Stimulated activated CD4-positive, alpha-beta T cell treated with anti-CD3 and anti-CD28 coated beads, TNF-alpha, amount 100 ng/mL, for 48 hours (primary cell): Measurements from ENCODE around the gene LRMDA.

ENCODE experiments used
- DNase-seq, 3 donors: peaks; one replicate each; pipeline ENCODE4 v3.0.0-alpha.2; 2020; ENCODE audit warnings: low read depth in 3 of 3

LRMDA gene

GRCh38 chr10:76548716-76549115, 1117.3 kb downstream of the LRMDA start:
- DNase-seq, result no peak

- no peak for DNase-seq
Observed at GRCh38 chr10:76549171-76549570, 1117.7 kb downstream of the LRMDA start.

- no peak for DNase-seq
Observed at GRCh38 chr10:76550806-76551205, 1119.4 kb downstream of the LRMDA start.

- no peak for DNase-seq
Observed at GRCh38 chr10:76552091-76552873, 1120.9 kb downstream of the LRMDA start.

GRCh38 chr10:76553263-76554032, 1122.0 kb downstream of the LRMDA start:
- DNase-seq, result no peak

GRCh38 chr10:76554033-76554408, 1122.6 kb downstream of the LRMDA start:
- no peak for DNase-seq

GRCh38 chr10:76554478-76554877, 1123.1 kb downstream of the LRMDA start:
- DNase-seq, result no peak

GRCh38 chr10:76555067-76555670, 1123.7 kb downstream of the LRMDA start:
- no peak for DNase-seq

GRCh38 chr10:76557366-76557765, 1125.9 kb downstream of the LRMDA start:
- no peak for DNase-seq

GRCh38 chr10:76558586-76558985, 1127.2 kb downstream of the LRMDA start:
- DNase-seq, result no peak

- no peak for DNase-seq
Observed at GRCh38 chr10:76558996-76559891, 1127.8 kb downstream of the LRMDA start.

- no peak for DNase-seq
Observed at GRCh38 chr10:76559892-76560220, 1128.4 kb downstream of the LRMDA start.

- no peak for DNase-seq
Observed at GRCh38 chr10:76560338-76560737, 1128.9 kb downstream of the LRMDA start.

GRCh38 chr10:76563286-76563685, 1131.9 kb downstream of the LRMDA start:
- no peak for DNase-seq

- no peak for DNase-seq
Observed at GRCh38 chr10:76572021-76572420, 1140.6 kb downstream of the LRMDA start.

GRCh38 chr10:76576276-76576962, 1145.0 kb downstream of the LRMDA start:
- DNase-seq, result no peak

- DNase-seq, result no peak
Observed at GRCh38 chr10:76577455-76577854, 1146.0 kb downstream of the LRMDA start.

- DNase-seq, result no peak
Observed at GRCh38 chr10:76581506-76582256, 1150.3 kb downstream of the LRMDA start.

- no peak for DNase-seq
Observed at GRCh38 chr10:76582531-76582930, 1151.1 kb downstream of the LRMDA start.

- no peak for DNase-seq
Observed at GRCh38 chr10:76583711-76584161, 1152.3 kb downstream of the LRMDA start.
